ENCODE results near the gene ENPP6.

ENPP6 gene

GRCh38 chr4:184104419-184105101 is 113.1 kb downstream of the ENPP6 start:
- no peak for DNase-seq (ENCODE audit: low read depth in 2 of 2)

GRCh38 chr4:184103527-184104264 is 114.0 kb downstream of the ENPP6 start:
- no peak for DNase-seq (ENCODE audit: low read depth in 2 of 2)

- no peak for DNase-seq (ENCODE audit: low read depth in 2 of 2)
These were observed 114.7 kb downstream of the ENPP6 start for GRCh38 chr4:184102927-184103326.

- DNase-seq (ENCODE audit: low read depth in 2 of 2), result no peak
These were observed 115.2 kb downstream of the ENPP6 start for GRCh38 chr4:184102488-184102887.

- DNase-seq (ENCODE audit: low read depth in 2 of 2), result no peak
These were observed 116.0 kb downstream of the ENPP6 start for GRCh38 chr4:184101711-184102110.

GRCh38 chr4:184100297-184100885 is 117.3 kb downstream of the ENPP6 start:
- peak; percentile 14 to 21 for DNase-seq (ENCODE audit: low read depth in 2 of 2)

- no peak for DNase-seq (ENCODE audit: low read depth in 2 of 2)
These were observed 118.1 kb downstream of the ENPP6 start for GRCh38 chr4:184099535-184099966.

- no peak for DNase-seq (ENCODE audit: low read depth in 2 of 2)
These were observed 118.7 kb downstream of the ENPP6 start for GRCh38 chr4:184099000-184099399.

- DNase-seq (ENCODE audit: low read depth in 2 of 2), result no peak
These were observed 119.9 kb downstream of the ENPP6 start for GRCh38 chr4:184097815-184098214.

GRCh38 chr4:184097241-184097605 is 120.5 kb downstream of the ENPP6 start:
- peak; percentile 9 to 28 for DNase-seq (ENCODE audit: low read depth in 2 of 2)

- DNase-seq (ENCODE audit: low read depth in 2 of 2), result no peak
These were observed 121.0 kb downstream of the ENPP6 start for GRCh38 chr4:184096561-184097240.

GRCh38 chr4:184094532-184095159 is 123.0 kb downstream of the ENPP6 start:
- no peak for DNase-seq (ENCODE audit: low read depth in 2 of 2)

GRCh38 chr4:184091986-184092385 is 125.7 kb downstream of the ENPP6 start:
- DNase-seq (ENCODE audit: low read depth in 2 of 2), result no peak

GRCh38 chr4:184090571-184090970 is 127.1 kb downstream of the ENPP6 start:
- DNase-seq (ENCODE audit: low read depth in 2 of 2), result no peak

GRCh38 chr4:184080674-184081073 is 137.0 kb downstream of the ENPP6 start:
- DNase-seq (ENCODE audit: low read depth in 2 of 2), result no peak

- no peak for DNase-seq (ENCODE audit: low read depth in 2 of 2)
These were observed 142.8 kb downstream of the ENPP6 start for GRCh38 chr4:184074677-184075388.

GRCh38 chr4:184067931-184068554 is 149.6 kb downstream of the ENPP6 start:
- no peak for DNase-seq (ENCODE audit: low read depth in 2 of 2)

GRCh38 chr4:184066584-184067300 is 150.9 kb downstream of the ENPP6 start:
- no peak for DNase-seq (ENCODE audit: low read depth in 2 of 2)

GRCh38 chr4:184064877-184065276 is 152.8 kb downstream of the ENPP6 start:
- DNase-seq (ENCODE audit: low read depth in 2 of 2), result no peak

GRCh38 chr4:184062769-184063168 is 154.9 kb downstream of the ENPP6 start:
- DNase-seq (ENCODE audit: low read depth in 2 of 2), result no peak

Measured in stimulated activated CD8-positive, alpha-beta memory T cell treated with anti-CD3 and anti-CD28 coated beads, Interleukin-15, amount 100 ng/mL, for 48 hours (primary cell).